ENCODE data around the gene DPH2.

DPH2 gene

GRCh38 chr1:43932786-43933385 is 36.9 kb upstream of the DPH2 start:
- Histone ChIP-seq H3K4me1 (peaks cover 43 to 80% (median 67%) of the 10 kb centered on the region in 10 experiments), H3K9me3 (replicated peaks in 1 of 11) (peaks cover 0 to 5% (median 0%) of the 10 kb centered on the region in 11 experiments; a peak in 1 of 22 replicates), H4K20me1 (peaks cover 0 to 47% (median 25%) of the 10 kb centered on the region in 11 experiments; a peak in 18 of 22 replicates), H3K27me3 (peaks cover 53 to 61% (median 58%) of the 10 kb centered on the region in 11 experiments), H3K4me3 (0 out of 20 replicates have a peak overlapping the region, but pooled peaks of 1 of the 10 experiments have one; percentile 43), H3K27ac (no peak overlapping the region), H3K9ac (no peak overlapping the region; a peak in 1 of 22 replicates), H3K4me2 (peak overlapping the region; percentile 36 to 80 (median 71)), H3K36me3 (peaks cover 0 to 25% (median 10%) of the 10 kb centered on the region in 11 experiments; a peak in 11 of 22 replicates)
- no peak for TF ChIP-seq Cebpa-rat (IDR thresholded peaks at IDR 0.05)

DNA sequence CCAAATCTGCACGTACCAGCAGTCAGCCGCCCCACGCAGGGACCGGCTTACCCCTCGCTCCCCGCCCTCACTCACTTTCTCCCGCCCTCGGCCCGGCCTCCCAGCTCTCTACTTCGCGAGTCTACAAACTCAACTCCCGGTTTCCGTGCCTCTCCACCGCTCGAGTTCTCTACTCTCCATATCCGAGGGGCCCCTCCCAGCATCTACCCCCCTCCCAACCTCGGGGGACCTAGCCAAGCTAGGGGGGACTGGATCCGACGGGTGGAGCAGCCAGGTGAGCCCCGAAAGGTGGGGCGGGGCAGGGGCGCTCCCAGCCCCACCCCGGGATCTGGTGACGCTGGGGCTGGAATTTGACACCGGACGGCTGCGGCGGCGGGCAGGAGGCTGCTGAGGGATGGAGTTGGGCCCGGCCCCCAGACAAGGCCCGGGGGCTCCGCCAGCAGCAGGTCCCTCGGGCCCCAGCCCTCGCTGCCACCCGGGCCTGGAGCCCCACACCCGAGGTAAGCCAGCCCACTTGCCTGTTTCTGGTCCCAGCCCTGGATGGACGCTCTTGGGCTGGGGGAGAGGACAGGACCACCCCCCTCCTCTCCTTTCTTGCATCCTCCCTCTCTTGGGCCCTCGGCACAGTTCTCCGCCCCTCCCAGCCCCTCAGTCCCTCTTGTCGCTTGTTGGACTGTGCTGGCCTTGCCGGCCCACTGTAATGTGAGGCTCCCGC is 36.3 kb upstream of the DPH2 start, which contains the start of gene ARTN:
Gene ARTN, plus strand, starts transcription at position 416 of the 715 bp plus-strand sequence. CDS start 1,856 bp downstream, outside the sequence.
- H3K36me3 ChIP-seq, result peaks cover 0 to 31% (median 13%) of the 10 kb centered on the region in 11 experiments; a peak in 14 of 22 replicates
- H3K9ac ChIP-seq, result peak within 1 kb of the TSS in 5 of 11 experiments; percentile 7 to 31 (median 23); a peak in 4 of 22 replicates
- no peak within 1 kb of the TSS for H3K27ac ChIP-seq
- peak within 1 kb of the TSS in 3 of 10 experiments; percentile 27 to 43 (median 35); a peak in 6 of 20 replicates for H3K4me3 ChIP-seq
- H3K27me3 ChIP-seq, result peaks cover 53 to 67% (median 62%) of the 10 kb centered on the region in 11 experiments
- H3K4me2 ChIP-seq, result peak within 1 kb of the TSS; percentile 36 to 80 (median 71)
- H4K20me1 ChIP-seq, result peaks cover 0 to 54% (median 29%) of the 10 kb centered on the region in 11 experiments; a peak in 19 of 22 replicates
- peaks cover 43 to 80% (median 66%) of the 10 kb centered on the region in 10 experiments for H3K4me1 ChIP-seq
- no peak for TF ChIP-seq Cebpa-rat (IDR thresholded peaks at IDR 0.05)
- H3K9me3 ChIP-seq (replicated peaks in 1 of 11), result peaks cover 0 to 5% (median 0%) of the 10 kb centered on the region in 11 experiments; a peak in 1 of 22 replicates

DNA sequence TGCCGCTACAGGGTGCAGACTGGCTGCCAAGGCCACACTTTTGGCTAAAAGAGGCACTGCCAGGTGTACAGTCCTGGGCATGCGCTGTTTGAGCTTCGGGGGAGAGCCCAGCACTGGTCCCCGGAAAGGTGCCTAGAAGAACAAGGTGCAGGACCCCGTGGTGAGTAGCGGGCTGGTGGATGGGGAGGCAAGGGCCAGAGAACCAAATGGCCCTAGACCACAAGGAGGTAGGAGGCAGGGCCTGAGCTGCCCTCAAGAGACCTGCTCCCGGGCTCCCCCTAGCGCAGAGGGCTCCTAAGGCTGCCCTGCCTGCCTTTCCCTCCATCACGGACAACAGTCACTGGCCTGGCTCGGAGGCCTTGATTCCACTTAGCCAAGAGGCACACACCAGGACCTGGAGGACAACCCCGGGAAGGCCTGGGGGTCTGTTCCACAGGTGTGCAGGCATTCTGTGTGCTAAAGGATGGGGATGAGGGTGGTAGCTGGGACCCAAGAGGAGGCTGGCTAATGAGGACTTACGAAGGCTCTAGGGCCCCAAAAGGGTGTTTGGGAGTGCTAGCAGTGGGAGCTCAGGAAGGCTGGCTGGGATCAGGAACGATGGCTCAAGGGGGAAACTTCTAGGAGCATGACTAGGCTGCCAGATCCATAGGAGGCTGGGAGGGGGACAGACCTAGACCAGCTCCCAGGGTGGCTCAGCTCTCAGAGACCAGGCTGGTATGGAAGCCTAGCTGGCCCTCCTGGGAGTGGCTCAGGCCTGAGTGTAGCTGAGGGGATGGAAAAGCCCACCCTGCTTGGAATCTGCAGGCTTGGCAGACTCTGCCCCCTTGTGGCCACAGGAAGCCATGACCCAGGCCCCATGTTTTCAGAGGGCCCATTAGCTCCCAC is 35.5 kb upstream of the DPH2 start:
- Histone ChIP-seq H3K4me2 (peak overlapping the region; percentile 36 to 80 (median 71); a peak in 21 of 22 replicates), H4K20me1 (peaks cover 0 to 58% (median 33%) of the 10 kb centered on the region in 11 experiments; a peak in 19 of 22 replicates), H3K36me3 (peaks cover 0 to 35% (median 15%) of the 10 kb centered on the region in 11 experiments; a peak in 14 of 22 replicates), H3K9me3 (replicated peaks in 1 of 11) (peaks cover 0 to 4% (median 0%) of the 10 kb centered on the region in 11 experiments; a peak in 1 of 22 replicates), H3K27me3 (peaks cover 53 to 67% (median 62%) of the 10 kb centered on the region in 11 experiments), H3K4me1 (peaks cover 43 to 73% (median 64%) of the 10 kb centered on the region in 10 experiments), H3K27ac (no peak overlapping the region), H3K4me3 (no peak overlapping the region; a peak in 3 of 20 replicates), H3K9ac (peak overlapping the region in 3 of 11 experiments; percentile 7 to 31 (median 21); a peak in 2 of 22 replicates)
- TF ChIP-seq Cebpa-rat (IDR thresholded peaks at IDR 0.05), result no peak

DNA sequence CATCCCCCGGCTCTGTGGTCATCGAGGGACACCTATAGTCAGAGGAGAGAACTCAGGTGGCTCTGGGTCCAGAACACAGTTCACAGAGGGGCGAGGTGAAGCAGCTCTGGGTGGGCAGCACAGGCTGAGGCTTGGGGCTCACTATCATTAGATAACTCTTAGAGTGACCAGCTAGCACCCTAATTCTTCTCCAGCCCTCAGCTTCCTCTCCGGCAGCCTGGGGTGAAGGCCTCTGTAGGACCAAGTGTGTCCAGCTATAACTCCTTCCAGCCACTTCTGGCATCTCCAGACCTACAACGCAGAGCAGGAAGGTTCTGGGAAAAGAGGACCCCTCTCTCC is 34.9 kb upstream of the DPH2 start:
- peaks cover 0 to 35% (median 11%) of the 10 kb centered on the region in 11 experiments; a peak in 14 of 22 replicates for H3K36me3 ChIP-seq
- no peak overlapping the region for H3K9ac ChIP-seq
- peaks cover 42 to 71% (median 60%) of the 10 kb centered on the region in 10 experiments for H3K4me1 ChIP-seq
- H3K4me3 ChIP-seq, result no peak overlapping the region
- TF ChIP-seq Cebpa-rat (IDR thresholded peaks at IDR 0.05), result no peak
- H3K9me3 ChIP-seq (replicated peaks in 1 of 11), result no peaks in the 10 kb centered on the region
- peak overlapping the region in 1 of 11 experiments; percentile 69; a peak in 2 of 22 replicates for H3K4me2 ChIP-seq
- H4K20me1 ChIP-seq, result peaks cover 0 to 64% (median 36%) of the 10 kb centered on the region in 11 experiments; a peak in 19 of 22 replicates
- peaks cover 53 to 67% (median 62%) of the 10 kb centered on the region in 11 experiments for H3K27me3 ChIP-seq
- no peak overlapping the region for H3K27ac ChIP-seq

DNA sequence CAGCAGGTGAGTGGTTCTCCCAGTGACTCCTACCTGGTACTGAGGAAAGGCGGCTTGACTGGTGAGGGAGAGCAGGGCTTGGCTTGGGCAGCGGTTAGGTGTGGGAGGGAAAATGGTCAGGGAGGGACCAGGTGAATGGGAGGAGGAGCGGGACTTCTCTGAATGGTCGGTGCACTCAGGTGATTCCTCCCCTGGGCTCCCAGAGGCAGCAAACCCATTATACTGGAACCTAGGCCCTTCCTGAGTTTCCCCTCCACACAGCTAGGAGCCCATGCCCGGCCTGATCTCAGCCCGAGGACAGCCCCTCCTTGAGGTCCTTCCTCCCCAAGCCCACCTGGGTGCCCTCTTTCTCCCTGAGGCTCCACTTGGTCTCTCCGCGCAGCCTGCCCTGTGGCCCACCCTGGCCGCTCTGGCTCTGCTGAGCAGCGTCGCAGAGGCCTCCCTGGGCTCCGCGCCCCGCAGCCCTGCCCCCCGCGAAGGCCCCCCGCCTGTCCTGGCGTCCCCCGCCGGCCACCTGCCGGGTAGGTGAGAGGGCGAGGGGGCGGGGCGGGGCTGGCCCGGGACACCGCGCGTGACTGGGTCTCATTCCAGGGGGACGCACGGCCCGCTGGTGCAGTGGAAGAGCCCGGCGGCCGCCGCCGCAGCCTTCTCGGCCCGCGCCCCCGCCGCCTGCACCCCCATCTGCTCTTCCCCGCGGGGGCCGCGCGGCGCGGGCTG is 33.9 kb upstream of the DPH2 start:
- H3K9ac ChIP-seq, result peak overlapping the region in 9 of 11 experiments; percentile 22 to 70 (median 57); a peak in 13 of 22 replicates
- peaks cover 0 to 69% (median 38%) of the 10 kb centered on the region in 11 experiments; a peak in 19 of 22 replicates for H4K20me1 ChIP-seq
- peaks cover 0 to 31% (median 9%) of the 10 kb centered on the region in 11 experiments; a peak in 13 of 22 replicates for H3K36me3 ChIP-seq
- TF ChIP-seq Cebpa-rat (IDR thresholded peaks at IDR 0.05), result no peak
- H3K27ac ChIP-seq, result no peak overlapping the region
- H3K4me1 ChIP-seq, result peaks cover 32 to 62% (median 52%) of the 10 kb centered on the region in 10 experiments
- H3K4me3 ChIP-seq, result peak overlapping the region; percentile 47 to 70 (median 58)
- H3K27me3 ChIP-seq, result peaks cover 53 to 67% (median 62%) of the 10 kb centered on the region in 11 experiments
- peak overlapping the region; percentile 81 to 93 (median 87) for H3K4me2 ChIP-seq
- H3K9me3 ChIP-seq (replicated peaks in 1 of 11), result no peaks in the 10 kb centered on the region

- Histone ChIP-seq H4K20me1 (peaks cover 0 to 64% (median 38%) of the 10 kb centered on the region in 11 experiments; a peak in 19 of 22 replicates), H3K4me1 (peaks cover 28 to 55% (median 45%) of the 10 kb centered on the region in 10 experiments; a peak in 19 of 20 replicates), H3K27me3 (peaks cover 53 to 67% (median 62%) of the 10 kb centered on the region in 11 experiments), H3K4me2 (peak overlapping the region; percentile 81 to 93 (median 87)), H3K36me3 (peaks cover 0 to 31% (median 9%) of the 10 kb centered on the region in 11 experiments; a peak in 13 of 22 replicates), H3K27ac (no peak overlapping the region), H3K9me3 (replicated peaks in 1 of 11) (no peaks in the 10 kb centered on the region), H3K9ac (peak overlapping the region in 9 of 11 experiments; percentile 22 to 70 (median 57); a peak in 13 of 22 replicates), H3K4me3 (peak overlapping the region; percentile 47 to 70 (median 58))
- TF ChIP-seq Cebpa-rat (IDR thresholded peaks at IDR 0.05), result no peak
Measured at GRCh38 chr1:43936431-43937151, 33.2 kb upstream of the DPH2 start.

Data from BLaER1 treated with 17β-estradiol and CSF1 and Interleukin-3, amounts not matched to agents 10 nM and 100 nM (cell line).